Endothelial cell (in vitro differentiated cells): Measurements from ENCODE around the gene APCDD1. TPM values are rescaled to one million over a fixed set of nuclear protein-coding genes. Genes with fewer than 3 reads are reported as not detected.

Source experiments
- DNase-seq: peaks from one replicate; pipeline ENCODE4 v3.0.0; 2021; ENCODE audit warnings: low spot score
- H3K27ac Mint-ChIP-seq: one replicate; pipeline ENCODE4 v1.8.0; 2021; ENCODE audit warnings: mixed read lengths, inconsistent platforms; ENCODE audit not compliant: unreplicated experiment
- H3K27me3 Mint-ChIP-seq: one replicate; pipeline ENCODE4 v1.8.0; 2021; ENCODE audit warnings: mild to moderate bottlenecking, moderate library complexity, mixed read lengths, inconsistent platforms; ENCODE audit not compliant: unreplicated experiment
- H3K36me3 Mint-ChIP-seq: one replicate; pipeline ENCODE4 v1.8.0; 2021; ENCODE audit warnings: mild to moderate bottlenecking, low read depth, mixed read lengths, inconsistent platforms; ENCODE audit not compliant: unreplicated experiment
- H3K4me1 Mint-ChIP-seq: one replicate; pipeline ENCODE4 v1.8.0; 2021; ENCODE audit warnings: mild to moderate bottlenecking, mixed read lengths, inconsistent platforms; ENCODE audit not compliant: unreplicated experiment
- H3K4me3 Mint-ChIP-seq: one replicate; pipeline ENCODE4 v1.8.0; 2021; ENCODE audit warnings: mild to moderate bottlenecking, mixed read lengths, inconsistent platforms; ENCODE audit not compliant: unreplicated experiment
- H3K9me3 Mint-ChIP-seq: one replicate; pipeline ENCODE4 v1.8.0; 2021; ENCODE audit warnings: mixed read lengths, inconsistent platforms; ENCODE audit not compliant: unreplicated experiment
- CTCF ChIP-seq: fragments of 200-600 bp; sonication (generic); IDR thresholded peaks from one replicate; pipeline ENCODE4 v1.5.0; 2021; ENCODE audit warnings: antibody characterized with exemption; ENCODE audit not compliant: unreplicated experiment
- total RNA-seq: library from RNA; stranded (reverse); fragmentation: NEBNext Ultra II Directional; extraction: Animal tissue kit (Norgen Biotek cat#: 25700); gene quantifications from one replicate; pipeline ENCODE4 v1.2.1, GENCODE V29; 2021; ENCODE audit not compliant: unreplicated experiment

The APCDD1 gene
- total RNA-seq, 1 donor from 2014 or later = 3.1 TPM

GRCh38 chr18:10482985-10483949 is 28.8 kb downstream of the APCDD1 start:
- no peak for DNase-seq
- Mint-ChIP-seq H3K4me3 (no peak overlapping the region), H3K36me3 (no peaks in the 10 kb centered on the region), H3K9me3 (no peaks in the 10 kb centered on the region), H3K27ac (no peak overlapping the region), H3K4me1 (peaks cover 7% of the 10 kb centered on the region), H3K27me3 (no peaks in the 10 kb centered on the region)
- TF ChIP-seq CTCF = no peak

DNA sequence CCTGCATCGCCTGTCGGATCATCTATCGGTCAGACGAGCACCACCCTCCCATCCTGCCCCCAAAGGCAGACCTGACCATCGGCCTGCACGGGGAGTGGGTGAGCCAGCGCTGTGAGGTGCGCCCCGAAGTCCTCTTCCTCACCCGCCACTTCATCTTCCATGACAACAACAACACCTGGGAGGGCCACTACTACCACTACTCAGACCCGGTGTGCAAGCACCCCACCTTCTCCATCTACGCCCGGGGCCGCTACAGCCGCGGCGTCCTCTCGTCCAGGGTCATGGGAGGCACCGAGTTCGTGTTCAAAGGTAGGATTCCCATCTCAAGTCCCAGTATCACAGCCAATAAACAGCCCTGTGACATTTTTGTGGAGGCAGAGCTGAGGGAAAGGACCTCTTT is 31.0 kb downstream of the APCDD1 start:
- Mint-ChIP-seq H3K4me3 (no peak overlapping the region), H3K27me3 (no peaks in the 10 kb centered on the region), H3K4me1 (peaks cover 2% of the 10 kb centered on the region), H3K9me3 (no peaks in the 10 kb centered on the region), H3K27ac (no peak overlapping the region), H3K36me3 (no peaks in the 10 kb centered on the region)
- TF ChIP-seq CTCF = no peak
- no peak for DNase-seq

- TF ChIP-seq CTCF = no peak
- no peak overlapping the region for H3K27ac Mint-ChIP-seq
- H3K27me3 Mint-ChIP-seq = no peaks in the 10 kb centered on the region
Observed at GRCh38 chr18:10486362-10486761, 31.9 kb downstream of the APCDD1 start.

GRCh38 chr18:10487154-10487553 is 32.7 kb downstream of the APCDD1 start:
- no peaks in the 10 kb centered on the region for H3K27me3 Mint-ChIP-seq
- H3K4me3 Mint-ChIP-seq = no peak overlapping the region
- H3K4me1 Mint-ChIP-seq = peaks cover 2% of the 10 kb centered on the region
- no peaks in the 10 kb centered on the region for H3K36me3 Mint-ChIP-seq
- H3K27ac Mint-ChIP-seq = no peak overlapping the region
- no peaks in the 10 kb centered on the region for H3K9me3 Mint-ChIP-seq
- TF ChIP-seq CTCF = no peak
- DNase-seq = no peak

More at GRCh38 chr18:10486362-10486761, 31.9 kb downstream of the APCDD1 start:
- no peak for DNase-seq
- H3K36me3 Mint-ChIP-seq = no peaks in the 10 kb centered on the region
- H3K4me3 Mint-ChIP-seq = no peak overlapping the region
- H3K4me1 Mint-ChIP-seq = peaks cover 2% of the 10 kb centered on the region
- H3K9me3 Mint-ChIP-seq = no peaks in the 10 kb centered on the region

GRCh38 chr18:10488017-10488416 is 33.6 kb downstream of the APCDD1 start:
- Mint-ChIP-seq H3K9me3 (no peaks in the 10 kb centered on the region), H3K27me3 (no peaks in the 10 kb centered on the region), H3K4me1 (peaks cover 2% of the 10 kb centered on the region), H3K36me3 (no peaks in the 10 kb centered on the region), H3K4me3 (no peak overlapping the region), H3K27ac (no peak overlapping the region)
- DNase-seq = no peak
- no peak for TF ChIP-seq CTCF
